ENCODE measurements around the gene UST. TPM values are rescaled to one million over a fixed set of nuclear protein-coding genes. Genes with fewer than 3 reads are reported as not detected.

UST gene
- total RNA-seq, 1 experiment from 2014 or later = 32.1 TPM

DNA sequence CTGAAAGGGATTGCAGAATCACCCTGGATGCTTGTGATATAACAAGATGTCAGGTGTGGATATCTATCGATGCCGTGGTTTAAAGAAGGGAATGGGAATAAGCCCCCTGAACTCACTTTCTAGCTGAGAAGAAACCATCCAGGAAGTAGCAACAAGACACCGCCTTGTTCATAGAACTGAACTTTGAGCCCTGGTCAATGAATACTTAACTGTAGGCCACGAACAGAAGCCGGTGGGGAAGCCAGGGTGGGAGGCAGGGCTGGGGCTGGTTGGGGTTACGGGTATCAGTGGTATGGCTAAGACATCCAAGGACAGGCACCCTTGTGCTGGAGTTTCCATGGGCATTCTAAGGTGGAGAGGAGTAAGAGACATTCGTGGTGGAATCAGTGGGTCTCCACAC lies 61.0 kb downstream of the UST start:
- DNase-seq (ENCODE audit: low spot score) (no peak), ATAC-seq (no peak)
- ChIA-PET POLR2A (no interaction called here), CTCF (interaction anchor here (0.6 kb wide), 1 partner anchor 19 kb away, joined by 3 read pairs; no protein-coding TSS in a partner anchor)
- Mint-ChIP-seq H3K27me3 (ENCODE audit: low read depth) (no peaks in the 10 kb centered on the region), H3K36me3 (peaks cover 29% of the 10 kb centered on the region), H3K9me3 (peaks cover 18% of the 10 kb centered on the region), H3K27ac (no peak overlapping the region), H3K4me1 (peaks cover 60% of the 10 kb centered on the region), H3K4me3 (no peak overlapping the region)
- TF ChIP-seq ATF3 (CRISPR knock-in tag; conservative IDR thresholded peaks at IDR 0.05) (no peak), PRRX2 (CRISPR knock-in tag; IDR thresholded peaks at IDR 0.05) (no peak), ZNF232 (CRISPR knock-in tag; IDR thresholded peaks at IDR 0.05) (no peak), CREB1 (CRISPR knock-in tag; IDR thresholded peaks at IDR 0.05) (no peak), EMX1 (CRISPR knock-in tag; IDR thresholded peaks at IDR 0.05) (no peak)

- Mint-ChIP-seq H3K36me3 (peaks cover 30% of the 10 kb centered on the region), H3K27me3 (ENCODE audit: low read depth) (no peaks in the 10 kb centered on the region), H3K27ac (peak overlapping the region; percentile 43; the same call in 1 of the 2 replicates), H3K4me1 (peaks cover 50% of the 10 kb centered on the region), H3K4me3 (no peak overlapping the region), H3K9me3 (peaks cover 19% of the 10 kb centered on the region)
- ChIA-PET POLR2A (no interaction called here), CTCF (no interaction called here)
- no peak for DNase-seq (ENCODE audit: low spot score)
- ATAC-seq = no peak
- TF ChIP-seq HMGA2 (CRISPR knock-in tag; IDR thresholded peaks at IDR 0.05) (no peak), TCF7 (CRISPR knock-in tag; IDR thresholded peaks at IDR 0.05; ENCODE audit: low read depth) (no peak), ZNF317 (CRISPR knock-in tag; IDR thresholded peaks at IDR 0.05; ENCODE audit: borderline replicate concordance, low read depth) (no peak), ATF1 (CRISPR knock-in tag; IDR thresholded peaks at IDR 0.05) (no peak), NR2C2 (CRISPR knock-in tag; IDR thresholded peaks at IDR 0.05) (no peak), FOXJ3 (CRISPR knock-in tag; IDR thresholded peaks at IDR 0.05; ENCODE audit: borderline replicate concordance) (no peak)
- TF ChIP-seq, protein P1, sequence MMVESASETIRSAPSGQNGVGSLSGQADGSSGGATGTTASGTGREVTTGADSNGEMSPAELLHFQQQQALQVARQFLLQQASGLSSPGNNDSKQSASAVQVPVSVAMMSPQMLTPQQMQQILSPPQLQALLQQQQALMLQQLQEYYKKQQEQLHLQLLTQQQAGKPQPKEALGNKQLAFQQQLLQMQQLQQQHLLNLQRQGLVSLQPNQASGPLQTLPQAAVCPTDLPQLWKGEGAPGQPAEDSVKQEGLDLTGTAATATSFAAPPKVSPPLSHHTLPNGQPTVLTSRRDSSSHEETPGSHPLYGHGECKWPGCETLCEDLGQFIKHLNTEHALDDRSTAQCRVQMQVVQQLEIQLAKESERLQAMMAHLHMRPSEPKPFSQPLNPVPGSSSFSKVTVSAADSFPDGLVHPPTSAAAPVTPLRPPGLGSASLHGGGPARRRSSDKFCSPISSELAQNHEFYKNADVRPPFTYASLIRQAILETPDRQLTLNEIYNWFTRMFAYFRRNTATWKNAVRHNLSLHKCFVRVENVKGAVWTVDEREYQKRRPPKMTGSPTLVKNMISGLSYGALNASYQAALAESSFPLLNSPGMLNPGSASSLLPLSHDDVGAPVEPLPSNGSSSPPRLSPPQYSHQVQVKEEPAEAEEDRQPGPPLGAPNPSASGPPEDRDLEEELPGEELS (CRISPR knock-in tag; IDR thresholded peaks at IDR 0.05) = no peak
- TF ChIP-seq, protein P2, sequence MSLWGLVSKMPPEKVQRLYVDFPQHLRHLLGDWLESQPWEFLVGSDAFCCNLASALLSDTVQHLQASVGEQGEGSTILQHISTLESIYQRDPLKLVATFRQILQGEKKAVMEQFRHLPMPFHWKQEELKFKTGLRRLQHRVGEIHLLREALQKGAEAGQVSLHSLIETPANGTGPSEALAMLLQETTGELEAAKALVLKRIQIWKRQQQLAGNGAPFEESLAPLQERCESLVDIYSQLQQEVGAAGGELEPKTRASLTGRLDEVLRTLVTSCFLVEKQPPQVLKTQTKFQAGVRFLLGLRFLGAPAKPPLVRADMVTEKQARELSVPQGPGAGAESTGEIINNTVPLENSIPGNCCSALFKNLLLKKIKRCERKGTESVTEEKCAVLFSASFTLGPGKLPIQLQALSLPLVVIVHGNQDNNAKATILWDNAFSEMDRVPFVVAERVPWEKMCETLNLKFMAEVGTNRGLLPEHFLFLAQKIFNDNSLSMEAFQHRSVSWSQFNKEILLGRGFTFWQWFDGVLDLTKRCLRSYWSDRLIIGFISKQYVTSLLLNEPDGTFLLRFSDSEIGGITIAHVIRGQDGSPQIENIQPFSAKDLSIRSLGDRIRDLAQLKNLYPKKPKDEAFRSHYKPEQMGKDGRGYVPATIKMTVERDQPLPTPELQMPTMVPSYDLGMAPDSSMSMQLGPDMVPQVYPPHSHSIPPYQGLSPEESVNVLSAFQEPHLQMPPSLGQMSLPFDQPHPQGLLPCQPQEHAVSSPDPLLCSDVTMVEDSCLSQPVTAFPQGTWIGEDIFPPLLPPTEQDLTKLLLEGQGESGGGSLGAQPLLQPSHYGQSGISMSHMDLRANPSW (CRISPR knock-in tag; conservative IDR thresholded peaks at IDR 0.05; ENCODE audit: low read depth) = no peak
Measured at GRCh38 chr6:148808786-148809304, 62.0 kb downstream of the UST start.

DNA sequence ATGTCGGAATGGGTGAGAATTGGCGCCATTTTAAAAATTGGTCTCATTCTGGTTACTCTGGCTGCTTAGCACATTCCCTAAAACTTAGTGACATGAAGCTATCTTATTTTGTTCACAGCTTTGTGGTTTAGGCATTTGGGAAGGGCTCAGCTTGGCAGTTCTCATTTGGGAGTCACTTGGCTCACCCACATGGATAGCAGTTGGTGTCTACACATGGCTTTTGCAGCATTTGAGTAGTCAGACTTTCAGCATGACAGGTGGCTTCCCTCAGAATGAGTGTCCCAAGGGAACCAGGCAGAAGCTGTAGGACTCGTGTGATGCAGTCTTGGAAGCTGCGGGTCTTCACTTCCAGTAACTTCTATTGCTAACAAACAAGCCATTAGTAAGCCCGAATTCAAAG lies 64.6 kb downstream of the UST start:
- peaks cover 45% of the 10 kb centered on the region for H3K4me1 Mint-ChIP-seq
- DNase-seq (ENCODE audit: low spot score) = no peak
- H3K27ac Mint-ChIP-seq = peak overlapping the region; percentile 7; the same call in 1 of the 2 replicates
- H3K9me3 Mint-ChIP-seq = peaks cover 33% of the 10 kb centered on the region
- TF ChIP-seq TP53 (CRISPR knock-in tag; IDR thresholded peaks at IDR 0.05) (no peak), ELF4 (CRISPR knock-in tag; IDR thresholded peaks at IDR 0.05; ENCODE audit: low read depth) (no peak), TEAD4 (CRISPR knock-in tag; IDR thresholded peaks at IDR 0.05) (no peak), NFE2L1 (CRISPR knock-in tag; IDR thresholded peaks at IDR 0.05) (no peak)
- ChIA-PET POLR2A (interaction anchor here (1.5 kb wide), 1 partner anchor 10 kb away, joined by 7 read pairs; no protein-coding TSS in a partner anchor), CTCF (interaction anchor here (1.5 kb wide), 1 partner anchor 233 kb away, joined by 8 read pairs; no protein-coding TSS in a partner anchor)
- peaks cover 48% of the 10 kb centered on the region for H3K36me3 Mint-ChIP-seq
- peaks cover 4% of the 10 kb centered on the region; the same call in 1 of the 2 replicates for H3K27me3 Mint-ChIP-seq (ENCODE audit: low read depth)
- ATAC-seq = no peak
- no peak overlapping the region for H3K4me3 Mint-ChIP-seq

Measured in WTC11 (cell line).